GM21360 (cell line): ENCODE data around the gene FGF12.

Experiments
- ATAC-seq: cut with Tn5 transposase; IDR thresholded peaks from one replicate; pipeline ENCODE4 v1.9.1; 2021; ENCODE audit warnings: mild to moderate bottlenecking, moderate library complexity; ENCODE audit not compliant: unreplicated experiment

FGF12 gene

GRCh38 chr3:192514081-192514753 lies 213.1 kb downstream of the FGF12 start:
- ATAC-seq, result no peak

GRCh38 chr3:192505731-192506130 lies 221.6 kb downstream of the FGF12 start:
- ATAC-seq, result no peak

- no peak for ATAC-seq
These were observed 225.9 kb downstream of the FGF12 start for GRCh38 chr3:192501401-192501800.

- ATAC-seq, result no peak
These were observed 230.3 kb downstream of the FGF12 start for GRCh38 chr3:192496905-192497587.

GRCh38 chr3:192494174-192494573 lies 233.2 kb downstream of the FGF12 start:
- peak; percentile 91 for ATAC-seq

- ATAC-seq, result no peak
These were observed 236.6 kb downstream of the FGF12 start for GRCh38 chr3:192490720-192491119.

- no peak for ATAC-seq
These were observed 237.8 kb downstream of the FGF12 start for GRCh38 chr3:192489579-192489978.

GRCh38 chr3:192487033-192487432 lies 240.3 kb downstream of the FGF12 start:
- ATAC-seq, result no peak

- no peak for ATAC-seq
These were observed 244.5 kb downstream of the FGF12 start for GRCh38 chr3:192482809-192483208.

- ATAC-seq, result no peak
These were observed 244.9 kb downstream of the FGF12 start for GRCh38 chr3:192482391-192482790.

GRCh38 chr3:192481638-192482037 lies 245.7 kb downstream of the FGF12 start:
- ATAC-seq, result no peak

- peak; percentile 96 for ATAC-seq
These were observed 259.9 kb downstream of the FGF12 start for GRCh38 chr3:192467230-192468140.

- no peak for ATAC-seq
These were observed 278.3 kb downstream of the FGF12 start for GRCh38 chr3:192449036-192449435.

GRCh38 chr3:192445770-192446644 lies 281.3 kb downstream of the FGF12 start:
- no peak for ATAC-seq

GRCh38 chr3:192444791-192445106 lies 282.6 kb downstream of the FGF12 start:
- ATAC-seq, result no peak

- ATAC-seq, result peak; percentile 93
These were observed 283.1 kb downstream of the FGF12 start for GRCh38 chr3:192444096-192444790.

- ATAC-seq, result no peak
These were observed 292.1 kb downstream of the FGF12 start for GRCh38 chr3:192435241-192435640.

GRCh38 chr3:192434186-192434585 lies 293.2 kb downstream of the FGF12 start:
- ATAC-seq, result no peak

- ATAC-seq, result no peak
These were observed 293.6 kb downstream of the FGF12 start for GRCh38 chr3:192433704-192434103.

GRCh38 chr3:192422997-192423342 lies 304.4 kb downstream of the FGF12 start:
- no peak for ATAC-seq
